AG09319 (cell line): Measurements from ENCODE around the gene FOXK1.

Experiments used
- DNase-seq: peaks from one replicate; pipeline ENCODE4 v3.0.0-alpha.2; 2010; ENCODE audit warnings: low read depth; ENCODE audit errors: extremely low read depth
- TF ChIP-seq, protein P1 (sequence below): IDR thresholded peaks from 2 replicates; pipeline ENCODE4 v1.5.1; 2011; ENCODE audit warnings: low read depth, mild to moderate bottlenecking, inconsistent platforms, low read length, moderate library complexity

The FOXK1 gene

DNA sequence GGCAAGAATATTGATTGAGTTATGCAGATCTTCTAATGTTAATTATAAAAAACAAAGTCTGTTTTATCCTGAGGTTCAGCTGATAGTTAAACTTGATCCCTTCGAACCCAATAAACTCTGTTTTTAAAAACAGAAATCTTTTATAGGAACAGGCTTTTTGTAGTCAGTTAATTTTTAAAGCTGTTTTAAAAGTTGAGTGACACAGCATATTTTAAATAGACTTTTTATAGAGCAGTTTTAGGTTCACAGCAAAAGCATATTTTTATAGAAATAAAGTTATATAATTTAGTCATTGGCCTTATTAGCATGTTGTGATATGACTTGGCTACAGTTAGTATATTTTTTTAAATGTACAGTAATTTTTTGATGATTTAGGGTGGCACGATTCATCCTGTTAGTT, 11.1 kb downstream of the FOXK1 start:
- TF ChIP-seq, protein P1, sequence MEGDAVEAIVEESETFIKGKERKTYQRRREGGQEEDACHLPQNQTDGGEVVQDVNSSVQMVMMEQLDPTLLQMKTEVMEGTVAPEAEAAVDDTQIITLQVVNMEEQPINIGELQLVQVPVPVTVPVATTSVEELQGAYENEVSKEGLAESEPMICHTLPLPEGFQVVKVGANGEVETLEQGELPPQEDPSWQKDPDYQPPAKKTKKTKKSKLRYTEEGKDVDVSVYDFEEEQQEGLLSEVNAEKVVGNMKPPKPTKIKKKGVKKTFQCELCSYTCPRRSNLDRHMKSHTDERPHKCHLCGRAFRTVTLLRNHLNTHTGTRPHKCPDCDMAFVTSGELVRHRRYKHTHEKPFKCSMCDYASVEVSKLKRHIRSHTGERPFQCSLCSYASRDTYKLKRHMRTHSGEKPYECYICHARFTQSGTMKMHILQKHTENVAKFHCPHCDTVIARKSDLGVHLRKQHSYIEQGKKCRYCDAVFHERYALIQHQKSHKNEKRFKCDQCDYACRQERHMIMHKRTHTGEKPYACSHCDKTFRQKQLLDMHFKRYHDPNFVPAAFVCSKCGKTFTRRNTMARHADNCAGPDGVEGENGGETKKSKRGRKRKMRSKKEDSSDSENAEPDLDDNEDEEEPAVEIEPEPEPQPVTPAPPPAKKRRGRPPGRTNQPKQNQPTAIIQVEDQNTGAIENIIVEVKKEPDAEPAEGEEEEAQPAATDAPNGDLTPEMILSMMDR, result no peak
- DNase-seq, result no peak

DNA sequence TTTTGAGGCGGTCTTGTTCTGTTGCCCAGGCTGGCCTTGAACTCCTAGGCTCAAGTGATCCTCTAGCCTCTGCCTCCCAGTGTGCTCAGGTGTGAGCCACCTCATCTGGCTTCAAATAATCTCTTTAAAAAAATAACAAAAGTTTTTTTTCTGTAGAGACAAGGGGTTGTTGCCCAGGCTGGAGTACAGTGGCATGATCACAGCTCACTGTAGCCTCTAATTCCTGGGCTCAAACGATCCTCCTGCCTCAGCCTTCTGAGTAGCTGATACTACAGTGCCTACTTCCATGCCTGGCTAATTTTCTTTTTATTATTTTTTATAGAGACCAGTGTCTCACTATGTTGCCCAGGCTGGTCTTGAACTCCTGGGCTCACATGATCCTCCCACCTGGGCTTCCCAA, 11.7 kb downstream of the FOXK1 start:
- no peak for DNase-seq

GRCh38 chr7:4694305-4694704, 12.2 kb downstream of the FOXK1 start:
- TF ChIP-seq, protein P1, result no peak
- DNase-seq, result no peak

More for the DNA sequence above, 11.7 kb downstream of the FOXK1 start:
- TF ChIP-seq, protein P1, result no peak

- TF ChIP-seq, protein P1, result no peak
- no peak for DNase-seq
These were observed 16.7 kb downstream of the FOXK1 start for GRCh38 chr7:4698707-4699275.

- TF ChIP-seq, protein P1, result no peak
- no peak for DNase-seq
These were observed 17.7 kb downstream of the FOXK1 start for GRCh38 chr7:4699841-4700240.

- DNase-seq, result no peak
- TF ChIP-seq, protein P1, result no peak
These were observed 18.6 kb downstream of the FOXK1 start for GRCh38 chr7:4700577-4701235.

DNA sequence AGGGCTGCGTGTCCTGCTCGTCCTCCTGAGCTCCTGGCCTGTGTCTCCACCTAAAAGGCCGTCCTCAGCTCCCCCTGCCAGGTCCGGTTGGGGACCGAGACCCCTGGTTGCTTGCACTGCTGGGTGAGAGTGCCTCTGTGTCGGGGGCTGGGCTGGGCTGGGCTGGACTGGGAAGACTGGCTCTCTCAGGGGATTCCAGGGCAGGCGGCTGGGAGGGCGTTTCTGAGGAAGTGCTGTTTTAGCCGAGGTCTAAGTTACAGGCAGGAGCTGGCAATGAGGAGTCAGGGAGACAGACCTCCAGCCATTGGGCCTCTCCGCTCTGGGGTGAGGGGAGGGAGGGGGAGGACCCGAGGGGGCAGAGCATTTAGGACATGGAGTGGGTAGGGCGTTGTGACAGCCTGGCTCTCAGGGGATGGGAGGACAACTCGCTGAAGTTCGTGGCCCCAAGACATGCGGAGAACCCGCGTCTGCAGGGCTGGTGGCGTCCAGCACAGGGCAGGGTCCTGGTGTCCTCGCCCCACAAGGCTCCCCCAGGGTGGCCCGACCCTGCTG, 20.9 kb downstream of the FOXK1 start:
- DNase-seq, result no peak
- TF ChIP-seq, protein P1, result no peak
